Stimulated activated CD8-positive, alpha-beta memory T cell treated with anti-CD3 and anti-CD28 coated beads, Interleukin-7, amount 100 ng/mL, for 1 hour (primary cell): ENCODE data around the gene ATAD3B.
"Not testable (repeated sequence)": the region's sequence is repeated elsewhere in the genome, so short reads cannot be mapped to it uniquely, and the experiment has no call there.

Experiments used
- DNase-seq, 2 donors: peaks; one replicate each; pipeline ENCODE4 v3.0.0-alpha.2; 2020; ENCODE audit warnings: low read depth in 2 of 2

The ATAD3B gene

GRCh38 chr1:1479547-1480487, 8.3 kb downstream of the ATAD3B start:
- DNase-seq = no peak

DNA sequence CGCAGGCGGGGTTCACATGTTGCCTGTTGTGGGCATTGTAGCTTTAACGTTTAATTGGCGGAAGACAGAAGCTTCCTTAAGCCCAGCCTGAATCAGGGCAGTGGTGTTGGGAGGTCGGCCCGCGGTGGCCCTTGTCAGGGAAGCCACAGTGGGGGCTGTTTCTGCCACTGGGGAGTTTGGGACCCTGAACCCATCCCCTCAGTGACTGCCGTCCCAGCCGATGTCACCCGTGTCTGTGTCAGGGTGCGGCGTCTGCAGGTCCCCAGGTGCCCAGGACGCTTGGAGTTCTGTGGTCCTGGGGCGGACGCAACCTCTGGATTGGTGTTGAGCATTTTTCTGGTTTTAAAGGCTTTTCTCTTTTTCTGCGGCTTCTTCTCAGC, 8.9 kb downstream of the ATAD3B start:
- not testable (repeated sequence) for DNase-seq

DNA sequence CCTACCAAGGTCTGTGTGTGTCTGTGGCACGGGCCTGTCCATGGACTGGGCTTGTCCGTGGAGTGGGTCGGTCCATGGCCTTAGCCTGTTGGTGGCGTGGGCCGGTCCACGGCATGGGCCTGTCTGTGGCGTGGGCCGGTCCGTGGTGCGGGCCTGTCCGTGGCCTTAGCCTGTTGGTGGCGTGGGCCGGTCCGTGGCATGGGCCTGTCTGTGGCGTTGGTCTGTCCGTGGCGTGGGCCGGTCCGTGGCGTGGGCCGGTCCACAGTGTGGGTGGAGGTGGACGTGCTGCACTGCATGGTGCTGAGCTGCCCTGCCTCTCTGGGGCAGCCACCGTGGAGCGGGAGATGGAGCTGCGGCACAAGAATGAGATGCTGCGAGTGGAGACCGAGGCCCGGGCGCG, 10.2 kb downstream of the ATAD3B start:
- not testable (repeated sequence) for DNase-seq

- no peak for DNase-seq
These were observed 11.3 kb downstream of the ATAD3B start for GRCh38 chr1:1482856-1483255.

GRCh38 chr1:1483714-1484113, 12.1 kb downstream of the ATAD3B start:
- no peak for DNase-seq

DNA sequence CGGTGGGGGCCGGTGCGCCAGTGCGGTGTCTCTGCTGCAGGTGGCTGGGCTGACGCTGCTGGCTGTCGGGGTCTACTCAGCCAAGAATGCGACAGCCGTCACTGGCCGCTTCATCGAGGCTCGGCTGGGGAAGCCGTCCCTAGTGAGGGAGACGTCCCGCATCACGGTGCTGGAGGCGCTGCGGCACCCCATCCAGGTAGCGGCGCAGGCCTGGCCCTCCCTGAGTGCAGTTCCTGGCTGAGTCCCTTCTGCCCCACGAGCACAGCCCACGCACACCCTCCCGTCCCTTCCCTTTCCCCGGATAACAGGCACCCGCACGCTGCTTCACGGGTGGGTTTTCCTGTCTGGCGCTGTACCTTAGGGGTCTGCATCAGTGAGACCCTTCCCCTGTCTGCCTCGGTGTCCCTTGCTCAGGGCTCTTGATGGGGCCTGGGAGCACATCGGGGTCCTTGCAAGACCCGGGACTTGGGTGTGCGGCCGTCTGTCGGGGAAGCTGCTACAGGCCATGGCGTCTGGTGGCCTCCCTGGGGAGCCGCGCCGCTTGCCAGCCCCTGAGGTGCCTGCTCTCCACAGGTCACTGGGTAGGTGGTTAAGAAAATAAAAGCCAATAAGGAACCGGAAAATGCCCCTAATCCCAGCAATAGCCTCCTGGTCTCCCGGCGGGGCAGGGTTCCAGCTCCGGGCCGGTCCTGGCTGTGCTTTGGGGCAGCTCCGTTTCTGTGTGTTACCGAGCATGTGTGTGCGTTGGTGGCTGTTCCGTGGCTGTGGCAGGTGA, 13.6 kb downstream of the ATAD3B start:
- not testable (repeated sequence) for DNase-seq

DNA sequence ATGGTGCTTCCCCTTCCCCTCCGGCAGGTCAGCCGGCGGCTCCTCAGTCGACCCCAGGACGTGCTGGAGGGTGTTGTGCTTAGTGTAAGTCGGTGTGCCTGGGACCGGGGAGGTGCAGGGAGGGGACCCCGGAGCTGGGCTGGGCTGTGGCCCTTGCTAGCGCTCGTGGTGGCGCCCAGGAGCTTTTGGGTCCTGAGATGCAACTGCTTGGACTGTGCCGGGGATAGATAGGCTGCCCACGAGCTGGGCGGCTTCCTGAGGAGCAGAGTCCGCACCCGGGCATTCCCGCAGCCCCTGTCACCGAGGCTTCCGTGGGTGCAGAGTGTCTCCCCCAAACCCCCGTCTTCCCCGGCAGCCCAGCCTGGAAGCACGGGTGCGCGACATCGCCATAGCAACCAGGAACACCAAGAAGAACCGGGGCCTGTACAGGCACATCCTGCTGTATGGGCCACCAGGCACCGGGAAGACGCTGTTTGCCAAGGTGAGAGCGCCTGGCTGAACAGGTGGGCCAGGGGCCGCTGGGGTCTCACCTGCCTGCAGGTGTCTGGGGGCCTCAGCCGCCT, 14.3 kb downstream of the ATAD3B start:
- not testable (repeated sequence) for DNase-seq

GRCh38 chr1:1487701-1488100, 16.1 kb downstream of the ATAD3B start:
- DNase-seq = no peak

GRCh38 chr1:1489231-1489630, 17.7 kb downstream of the ATAD3B start:
- DNase-seq = no peak

DNA sequence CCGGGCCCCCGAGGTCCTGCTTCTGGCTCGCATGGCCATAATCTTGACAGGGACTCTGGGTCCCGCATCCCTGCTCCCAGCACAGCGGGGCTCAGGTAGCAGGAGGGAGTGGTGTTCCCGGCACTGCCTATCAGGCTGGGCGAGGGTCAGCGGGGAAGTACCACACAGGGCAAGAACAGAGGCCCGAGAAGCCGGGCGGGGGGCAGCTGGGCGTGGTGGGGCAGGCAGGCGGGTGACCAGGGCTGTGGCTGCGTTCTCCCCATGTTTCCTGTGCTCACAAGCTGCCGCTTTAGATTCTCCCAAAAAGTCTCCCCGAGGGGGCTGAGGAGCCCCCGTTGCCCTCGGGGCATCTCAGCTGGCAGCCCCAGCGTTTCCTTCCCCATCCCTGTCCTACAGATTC, 18.3 kb downstream of the ATAD3B start:
- no peak for DNase-seq

DNA sequence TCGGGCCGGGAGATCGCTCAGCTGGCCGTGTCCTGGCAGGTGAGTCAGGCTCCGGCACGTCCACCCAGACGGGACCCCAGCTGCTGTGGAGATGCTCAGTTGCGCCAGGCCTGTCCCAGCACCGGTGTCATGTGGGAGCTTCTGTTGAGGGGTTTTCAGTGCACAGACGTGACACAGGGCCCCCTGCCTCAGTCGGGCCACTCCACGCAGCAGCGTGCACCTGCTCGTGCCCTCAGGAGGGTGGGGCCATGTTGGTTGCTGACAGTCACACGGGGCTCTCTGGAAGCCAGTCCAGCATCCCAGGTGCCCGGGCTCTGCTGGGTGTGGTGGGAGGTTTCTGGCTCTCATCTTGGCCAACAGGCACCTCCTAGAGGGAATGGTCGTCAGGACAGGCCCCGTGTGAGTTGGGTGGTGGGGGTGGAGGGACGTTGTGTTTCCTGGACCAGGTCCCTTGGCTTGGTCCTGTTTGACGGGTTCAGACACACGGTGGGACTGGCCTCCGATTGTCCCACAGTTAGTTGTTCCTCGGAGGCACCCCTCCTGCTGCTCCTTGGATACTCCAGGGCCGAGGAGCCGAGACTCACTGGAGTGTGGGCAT, 19.2 kb downstream of the ATAD3B start:
- DNase-seq = no peak

DNA sequence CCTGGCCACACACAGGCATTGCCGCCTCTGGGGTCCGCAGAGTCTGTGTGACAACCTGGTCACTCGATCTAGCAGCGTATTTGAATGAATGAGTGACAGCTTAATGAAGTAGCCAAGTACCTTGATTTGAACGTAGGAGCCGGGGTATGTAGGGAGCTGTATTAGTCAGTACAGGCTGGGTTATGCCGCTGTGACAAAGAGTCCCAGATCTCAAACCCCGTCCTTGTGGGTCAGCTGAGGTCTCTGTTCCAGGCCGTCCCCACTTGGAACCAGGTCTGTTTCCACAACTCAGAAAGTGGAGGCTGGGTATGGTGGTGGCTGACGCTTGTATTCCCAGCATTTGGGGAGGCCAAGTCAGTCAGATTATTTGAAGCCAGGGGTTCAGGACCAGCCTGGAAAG, 20.0 kb downstream of the ATAD3B start:
- no peak for DNase-seq

- DNase-seq = not testable (repeated sequence)
These were observed 22.7 kb downstream of the ATAD3B start for GRCh38 chr1:1494311-1494710.

DNA sequence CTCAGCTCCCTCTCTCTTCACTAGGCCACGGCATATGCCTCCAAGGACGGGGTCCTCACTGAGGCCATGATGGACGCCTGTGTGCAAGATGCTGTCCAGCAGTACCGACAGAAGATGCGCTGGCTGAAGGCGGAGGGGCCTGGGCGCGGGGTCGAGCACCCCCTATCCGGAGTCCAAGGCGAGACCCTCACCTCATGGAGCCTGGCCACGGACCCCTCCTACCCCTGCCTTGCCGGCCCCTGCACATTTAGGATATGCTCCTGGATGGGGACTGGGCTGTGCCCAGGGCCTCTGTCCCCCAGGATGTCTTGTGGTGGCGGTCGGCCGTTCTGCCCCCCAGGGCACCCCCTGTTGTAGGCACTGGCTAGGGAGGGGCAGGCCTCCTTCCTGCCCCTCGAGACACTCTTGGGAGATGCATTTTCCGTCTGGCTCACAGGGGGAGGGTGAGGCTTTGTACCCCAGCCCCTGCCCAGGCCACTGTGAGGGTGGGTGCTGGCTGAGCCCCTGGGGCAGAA, 24.0 kb downstream of the ATAD3B start:
- DNase-seq = not testable (repeated sequence)

DNA sequence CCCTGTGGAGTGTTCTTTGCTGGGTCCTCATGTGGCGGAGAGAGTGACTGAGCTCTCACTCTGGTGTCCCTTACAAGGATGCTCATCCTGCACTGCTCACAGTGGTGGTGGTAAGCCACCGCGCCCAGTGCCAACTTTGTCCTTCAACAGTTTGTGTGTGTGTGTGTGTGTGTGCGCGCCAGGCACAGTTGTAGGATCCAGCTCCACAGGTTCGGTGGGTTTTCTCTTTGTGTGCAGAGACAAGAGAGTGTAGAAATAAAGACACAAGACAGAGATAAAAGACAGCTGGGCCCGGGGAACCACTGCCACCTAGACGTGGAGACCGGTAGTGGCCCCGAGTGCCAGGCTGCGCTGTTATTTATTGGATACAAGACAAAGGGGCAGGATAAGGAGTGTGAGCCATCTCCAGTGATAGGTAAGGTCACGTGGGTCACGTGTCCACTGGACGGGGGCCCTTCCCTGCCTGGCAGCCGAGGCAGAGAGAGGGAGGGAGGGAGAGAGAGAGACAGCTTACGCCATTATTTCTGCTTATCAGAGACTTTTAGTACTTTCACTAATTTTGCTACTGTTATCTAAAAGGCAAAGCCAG, 33.3 kb downstream of the ATAD3B start:
- DNase-seq = peak; percentile 27 to 41

DNA sequence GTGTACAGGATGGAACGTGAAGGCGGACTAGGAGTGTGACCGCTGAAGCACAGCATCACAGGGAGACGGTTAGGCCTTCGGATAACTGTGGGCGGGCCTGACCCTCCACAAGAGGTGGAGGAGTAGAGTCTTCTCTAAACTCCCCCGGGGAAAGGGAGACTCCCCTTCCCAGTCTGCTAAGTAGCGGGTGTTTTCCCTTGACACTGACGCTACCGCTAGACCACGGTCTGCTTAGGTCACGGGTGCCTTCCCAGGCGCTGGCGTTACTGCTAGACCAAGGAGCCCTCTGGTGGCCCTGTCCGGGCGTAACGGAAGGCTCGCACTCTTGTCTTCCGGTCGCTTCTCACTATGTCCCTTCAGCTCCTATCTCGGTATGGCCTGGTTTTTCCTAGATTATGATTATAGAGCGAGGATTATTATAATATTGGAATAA, 33.8 kb downstream of the ATAD3B start:
- not testable (repeated sequence) for DNase-seq

DNA sequence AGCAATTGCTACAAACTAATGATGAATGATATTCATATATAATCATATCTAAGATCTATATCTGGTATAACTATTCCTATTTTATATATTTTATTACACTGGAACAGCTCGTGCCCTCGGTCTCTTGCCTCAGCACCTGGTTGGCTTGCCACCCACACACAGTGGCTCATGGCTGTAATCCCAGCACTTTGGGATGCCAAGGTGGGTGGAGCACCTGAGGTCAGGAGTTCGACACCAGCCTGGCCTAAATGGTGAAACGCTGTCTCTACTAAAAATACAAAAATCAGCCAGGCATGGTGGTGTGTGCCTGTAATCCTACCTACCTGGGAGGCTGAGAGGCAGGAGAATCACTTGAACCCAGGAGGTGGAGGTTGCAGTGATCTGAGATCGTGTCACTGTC, 34.2 kb downstream of the ATAD3B start:
- DNase-seq = not testable (repeated sequence)

DNA sequence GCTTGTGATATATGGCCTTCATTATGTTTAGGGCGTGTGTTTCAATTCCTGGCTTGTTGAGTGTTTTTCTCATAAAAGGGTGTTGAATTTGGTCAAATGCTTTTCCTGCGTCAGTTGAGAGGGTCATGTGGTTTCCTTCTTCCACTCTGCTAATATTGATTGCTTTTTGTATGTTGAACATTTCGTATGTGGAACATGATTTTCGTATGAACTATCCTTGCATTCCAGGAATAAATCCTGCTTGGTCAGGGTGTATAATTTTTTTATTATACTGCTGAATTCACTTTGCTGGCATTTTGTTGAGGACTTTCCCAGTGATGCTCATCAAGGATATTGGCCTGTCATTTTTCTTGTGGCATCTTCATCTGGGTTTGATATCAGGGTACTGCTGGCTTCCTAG, 35.7 kb downstream of the ATAD3B start:
- DNase-seq = no peak

- DNase-seq = not testable (repeated sequence)
These were observed 37.4 kb downstream of the ATAD3B start for GRCh38 chr1:1508775-1509464.

GRCh38 chr1:1509465-1509850, 37.9 kb downstream of the ATAD3B start:
- not testable (repeated sequence) for DNase-seq
